Subcutaneous abdominal adipose tissue (tissue), 5 donors: Measurements from ENCODE around the gene DHRSX.
"Not testable (repeated sequence)": the region's sequence is repeated elsewhere in the genome, so short reads cannot be mapped to it uniquely, and the experiment has no call there.

ENCODE experiments used
- H3K27ac ChIP-seq: one replicate; pipeline ENCODE4 v1.7.0; 2013; ENCODE audit warnings: low read depth, mild to moderate bottlenecking, inconsistent platforms, low read length, moderate library complexity
- H3K27me3 ChIP-seq, 5 donors: one replicate each; pipeline ENCODE4 v1.7.0; 2013; ENCODE audit warnings: low read length in 5 of 5, inconsistent platforms in 1 of 5; ENCODE audit not compliant: control insufficient read depth in 5 of 5, insufficient read depth in 4 of 5
- H3K36me3 ChIP-seq, 5 donors: one replicate each; pipeline ENCODE4 v1.7.0; 2013; ENCODE audit warnings: low read length in 5 of 5; ENCODE audit not compliant: control insufficient read depth in 5 of 5, insufficient read depth in 5 of 5
- H3K4me1 ChIP-seq, 5 donors: one replicate each; pipeline ENCODE4 v1.7.0; 2013; ENCODE audit warnings: low read length in 5 of 5, mild to moderate bottlenecking in 3 of 5, moderate library complexity in 1 of 5; ENCODE audit not compliant: control insufficient read depth in 5 of 5, insufficient read depth in 5 of 5
- H3K4me3 ChIP-seq, 5 donors: one replicate each; pipeline ENCODE4 v1.7.0; 2013; ENCODE audit warnings: low read length in 5 of 5, low read depth in 1 of 5
- H3K9ac ChIP-seq, 5 donors: one replicate each; pipeline ENCODE4 v1.7.0; 2013; ENCODE audit warnings: low read length in 5 of 5, mild to moderate bottlenecking in 4 of 5, moderate library complexity in 3 of 5
- H3K9me3 ChIP-seq, 5 donors: one replicate each; pipeline ENCODE4 v1.7.0; 2013; ENCODE audit warnings: low read length in 5 of 5; ENCODE audit not compliant: control insufficient read depth in 5 of 5
- donor health status: healthy.
- donor health status: healthy.
- donor health status: healthy.
- donor health status: healthy.
- donor health status: healthy.

The DHRSX gene

DNA sequence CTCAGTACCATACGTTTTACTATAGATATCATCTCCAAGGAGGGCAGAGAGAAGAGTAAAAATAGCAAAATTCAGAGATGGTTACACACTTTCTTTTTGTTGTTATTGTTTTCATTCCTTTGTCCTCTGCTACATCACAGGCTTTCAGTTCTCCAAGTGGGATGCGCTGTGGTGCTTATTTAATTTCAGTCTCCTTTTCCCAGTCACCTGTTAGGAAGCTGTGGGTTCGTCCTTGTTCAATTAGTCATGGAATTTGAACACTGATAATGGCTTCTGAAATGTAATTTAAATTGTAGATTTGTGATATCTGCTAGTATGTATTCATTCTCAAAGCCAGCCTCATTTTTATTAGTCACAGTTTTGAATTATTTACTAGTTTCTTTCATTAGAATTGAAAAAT is 38.8 kb upstream of the DHRSX start:
- peaks cover 0 to 8% (median 3%) of the 10 kb centered on the region in 5 donors for H3K27me3 ChIP-seq

GRCh38 chrX:2538031-2538757 is 37.4 kb upstream of the DHRSX start:
- no peaks in the 10 kb centered on the region for H3K9me3 ChIP-seq
- H3K9ac ChIP-seq: no peak overlapping the region
- H3K36me3 ChIP-seq: no peaks in the 10 kb centered on the region
- no peak overlapping the region for H3K27ac ChIP-seq
- no peak overlapping the region for H3K4me3 ChIP-seq
- H3K4me1 ChIP-seq: no peaks in the 10 kb centered on the region
- peaks cover 0 to 7% (median 3%) of the 10 kb centered on the region in 5 donors for H3K27me3 ChIP-seq

More for the DNA sequence above, 38.8 kb upstream of the DHRSX start:
- Histone ChIP-seq H3K9me3 (no peaks in the 10 kb centered on the region), H3K4me1 (no peaks in the 10 kb centered on the region), H3K36me3 (no peaks in the 10 kb centered on the region), H3K9ac (no peak overlapping the region), H3K4me3 (no peak overlapping the region), H3K27ac (no peak overlapping the region)

- H3K4me3 ChIP-seq: no peak overlapping the region
- H3K27ac ChIP-seq: no peak overlapping the region
- H3K9ac ChIP-seq: no peak overlapping the region
These were observed 36.2 kb upstream of the DHRSX start for GRCh38 chrX:2536974-2537373.

DNA sequence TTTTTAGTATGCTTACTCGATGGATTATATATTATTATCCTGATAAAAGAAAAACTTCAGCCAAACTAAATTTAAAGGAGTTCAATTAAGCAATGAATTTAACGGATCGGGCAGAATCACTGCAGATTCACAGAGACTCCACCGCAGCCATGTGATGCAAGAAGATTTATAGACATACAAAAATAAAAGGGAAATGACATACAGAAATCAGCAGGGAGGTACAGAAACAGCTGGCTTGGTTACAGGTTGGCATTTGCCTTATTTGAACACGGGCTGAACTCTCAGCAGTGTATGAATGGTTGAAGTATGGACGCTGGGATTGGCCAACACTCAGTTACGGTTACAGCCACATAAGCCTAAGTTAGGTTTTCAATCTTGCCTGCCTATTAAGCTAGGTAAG is 35.4 kb upstream of the DHRSX start:
- H3K4me1 ChIP-seq: no peaks in the 10 kb centered on the region
- H3K27me3 ChIP-seq: peaks cover 0 to 5% (median 3%) of the 10 kb centered on the region in 5 donors
- H3K9me3 ChIP-seq: no peaks in the 10 kb centered on the region
- no peaks in the 10 kb centered on the region for H3K36me3 ChIP-seq
- no peak overlapping the region for H3K4me3 ChIP-seq
- no peak overlapping the region for H3K9ac ChIP-seq
- H3K27ac ChIP-seq: no peak overlapping the region

More at GRCh38 chrX:2536974-2537373, 36.2 kb upstream of the DHRSX start:
- no peaks in the 10 kb centered on the region for H3K4me1 ChIP-seq
- H3K27me3 ChIP-seq: peaks cover 0 to 6% (median 3%) of the 10 kb centered on the region in 5 donors
- no peaks in the 10 kb centered on the region for H3K9me3 ChIP-seq
- no peaks in the 10 kb centered on the region for H3K36me3 ChIP-seq

- not testable (repeated sequence) for H3K36me3 ChIP-seq, H3K27ac ChIP-seq, H3K27me3 ChIP-seq, H3K4me3 ChIP-seq, H3K9ac ChIP-seq, H3K4me1 ChIP-seq, H3K9me3 ChIP-seq
These were observed 33.7 kb upstream of the DHRSX start for GRCh38 chrX:2534261-2535021.

- H3K4me1 ChIP-seq: no peaks in the 10 kb centered on the region
- H3K4me3 ChIP-seq: no peak overlapping the region
- no peaks in the 10 kb centered on the region for H3K36me3 ChIP-seq
- peaks cover 0 to 5% (median 3%) of the 10 kb centered on the region in 5 donors for H3K27me3 ChIP-seq
- no peak overlapping the region for H3K27ac ChIP-seq
- no peak overlapping the region for H3K9ac ChIP-seq
- H3K9me3 ChIP-seq: no peaks in the 10 kb centered on the region
These were observed 32.6 kb upstream of the DHRSX start for GRCh38 chrX:2533424-2533823.

GRCh38 chrX:2526390-2526789 is 25.6 kb upstream of the DHRSX start:
- Histone ChIP-seq H3K4me1 (no peaks in the 10 kb centered on the region), H3K27ac (no peak overlapping the region), H3K36me3 (no peaks in the 10 kb centered on the region), H3K27me3 (peaks cover 0 to 7% (median 0%) of the 10 kb centered on the region in 5 donors), H3K9me3 (no peaks in the 10 kb centered on the region), H3K9ac (no peak overlapping the region), H3K4me3 (no peak overlapping the region)

DNA sequence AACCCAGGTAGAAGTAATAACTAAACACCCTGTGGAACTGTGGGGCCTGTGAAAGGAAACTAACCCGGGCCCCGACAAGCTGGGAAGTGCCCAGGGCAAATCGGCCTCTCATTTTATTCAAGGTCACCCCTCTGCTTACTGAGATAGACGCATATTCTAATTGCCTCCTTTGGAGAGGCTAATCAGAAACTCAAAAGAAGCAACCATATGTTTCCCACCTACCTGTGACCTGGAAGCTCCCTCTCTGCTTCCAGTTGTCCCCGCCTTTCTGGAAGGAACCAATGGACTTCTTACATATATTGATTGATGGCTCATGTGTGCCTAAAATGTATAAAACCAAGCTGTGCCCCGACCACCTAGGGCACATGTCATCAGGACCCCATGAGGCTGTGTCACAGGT is 23.1 kb upstream of the DHRSX start:
- Histone ChIP-seq H3K4me1 (peaks cover 0 to 3% (median 0%) of the 10 kb centered on the region in 5 donors), H3K27ac (no peak overlapping the region), H3K27me3 (peaks cover 0 to 7% (median 0%) of the 10 kb centered on the region in 5 donors), H3K9me3 (peaks cover 0 to 3% (median 0%) of the 10 kb centered on the region in 5 donors), H3K4me3 (no peak overlapping the region), H3K9ac (no peak overlapping the region), H3K36me3 (no peaks in the 10 kb centered on the region)

DNA sequence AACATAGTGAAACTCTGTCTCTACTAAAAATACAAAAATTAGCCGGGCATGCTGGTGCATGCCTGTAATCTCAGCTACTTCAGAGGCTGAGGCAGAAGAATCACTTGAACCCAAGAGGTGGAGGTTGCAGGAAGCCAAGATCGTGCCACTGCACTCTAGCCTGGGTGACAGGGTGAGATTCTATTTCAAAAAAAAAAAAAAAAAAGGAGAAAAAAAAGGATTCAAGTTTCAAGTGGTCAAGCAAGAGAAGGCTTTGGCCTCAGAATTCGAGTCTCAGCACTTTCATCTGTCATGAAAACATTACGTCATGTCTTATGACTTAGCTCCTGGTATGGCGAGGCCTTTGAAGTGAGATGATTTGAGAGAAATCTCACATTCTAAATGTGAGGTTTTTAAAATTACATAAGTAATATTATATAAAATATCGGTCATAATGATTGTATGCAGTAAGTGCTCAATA is 21.2 kb upstream of the DHRSX start:
- Histone ChIP-seq H3K4me3 (no peak overlapping the region), H3K27me3 (peaks cover 0 to 5% (median 0%) of the 10 kb centered on the region in 5 donors), H3K4me1 (peaks cover 0 to 3% (median 0%) of the 10 kb centered on the region in 5 donors), H3K27ac (no peak overlapping the region), H3K36me3 (no peaks in the 10 kb centered on the region), H3K9me3 (peaks cover 0 to 3% (median 0%) of the 10 kb centered on the region in 5 donors), H3K9ac (no peak overlapping the region)
